ENCODE data around the gene MOGAT1. TPM values are rescaled to one million over a fixed set of nuclear protein-coding genes. Genes with fewer than 3 reads are reported as not detected.
A peak's percentile ranks its signal among the peaks of the same experiment; 100 is the strongest.

MOGAT1 gene
- total and polyA plus RNA-seq, 2 of the 13 experiments (the other 11 are each of a cell fraction or from before 2014, with no cell fraction given), result 0.98 to 4.3 TPM

DNA sequence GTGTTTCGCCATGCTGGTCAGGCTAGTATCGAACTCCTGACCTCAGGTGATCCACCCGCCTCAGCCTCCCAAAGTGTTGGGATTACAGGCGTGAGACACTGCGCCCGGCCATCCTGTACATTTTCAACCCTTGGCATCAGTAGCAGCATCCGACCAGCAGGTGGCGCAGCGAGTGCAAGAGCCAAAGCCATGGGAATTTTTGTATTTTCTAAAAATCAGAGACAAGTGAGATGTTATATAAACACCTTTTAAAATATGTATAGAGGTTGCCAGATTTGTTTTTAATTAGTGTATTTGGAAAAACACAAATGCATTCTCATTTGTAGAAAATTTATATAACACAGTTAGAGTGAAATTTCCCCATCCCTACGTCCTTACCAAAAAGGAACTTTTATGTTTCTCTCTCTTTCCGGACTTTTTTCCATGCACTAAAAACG is 36.8 kb downstream of the MOGAT1 start (continued):
- TF ChIP-seq SP1 (IDR thresholded peaks at IDR 0.05) (no peak), SP1 (CRISPR knock-in tag; IDR thresholded peaks at IDR 0.05) (no peak), NR2F6 (IDR thresholded peaks at IDR 0.05) (no peak), NR2F6 (CRISPR knock-in tag; IDR thresholded peaks at IDR 0.05) (0 out of 2 replicates have a peak, but pooled peaks have one; percentile 28), SAP130 (CRISPR knock-in tag; IDR thresholded peaks at IDR 0.05; ENCODE audit: low read depth) (peak; percentile 63), SIX4 (CRISPR knock-in tag; IDR thresholded peaks at IDR 0.05) (0 out of 2 replicates have a peak, but pooled peaks have one; percentile 30), AGO1 (IDR thresholded peaks at IDR 0.05; ENCODE audit: low read depth, low read length, poor library complexity, severe bottlenecking) (no peak), HNRNPH1 (optimal IDR thresholded peaks at IDR 0.05; ENCODE audit: low read depth, low read length) (no peak), GATAD2A (CRISPR knock-in tag; IDR thresholded peaks at IDR 0.05) (peak; percentile 79), PITX1 (CRISPR knock-in tag; IDR thresholded peaks at IDR 0.05) (peak; percentile 64; the same call in 1 of the 2 replicates), ZMAT5 (CRISPR knock-in tag; IDR thresholded peaks at IDR 0.05; ENCODE audit: borderline replicate concordance, low read depth) (no peak), NRL (CRISPR knock-in tag; IDR thresholded peaks at IDR 0.05; ENCODE audit: borderline replicate concordance) (peak; percentile 38; the same call in 1 of the 2 replicates), ISL2 (CRISPR knock-in tag; IDR thresholded peaks at IDR 0.05) (peak; percentile 66), ZNF883 (CRISPR knock-in tag; IDR thresholded peaks at IDR 0.05; ENCODE audit: not compliant biosample characterization) (no peak), TCF12 (IDR thresholded peaks at IDR 0.05) (no peak), TCF12 (CRISPR knock-in tag; IDR thresholded peaks at IDR 0.05) (peak; percentile 55; the same call in 1 of the 2 replicates), SMAD1 (CRISPR knock-in tag; IDR thresholded peaks at IDR 0.05; ENCODE audit: borderline replicate concordance, low read depth) (peak; percentile 43; the same call in 1 of the 2 replicates), EP300 (IDR thresholded peaks at IDR 0.05; ENCODE audit: low read depth in 2 of 2, low read length in 2 of 2) (peak in 1 of 2 experiments; percentile 11; a peak in 3 of 4 replicates), EP300 (CRISPR knock-in tag; IDR thresholded peaks at IDR 0.05; ENCODE audit: borderline replicate concordance) (no peak), ZNF570 (CRISPR knock-in tag; IDR thresholded peaks at IDR 0.05; ENCODE audit: borderline replicate concordance) (no peak), TEAD2 (CRISPR knock-in tag; IDR thresholded peaks at IDR 0.05) (no peak), ZBTB43 (CRISPR knock-in tag; conservative IDR thresholded peaks at IDR 0.05) (no peak), THAP11 (CRISPR knock-in tag; IDR thresholded peaks at IDR 0.05) (0 out of 2 replicates have a peak, but pooled peaks have one; percentile 51), SAFB2 (CRISPR knock-in tag; IDR thresholded peaks at IDR 0.05; ENCODE audit: borderline replicate concordance, low read depth) (no peak), ZNF414 (CRISPR knock-in tag; IDR thresholded peaks at IDR 0.05) (no peak)
- TF ChIP-seq, protein P1, sequence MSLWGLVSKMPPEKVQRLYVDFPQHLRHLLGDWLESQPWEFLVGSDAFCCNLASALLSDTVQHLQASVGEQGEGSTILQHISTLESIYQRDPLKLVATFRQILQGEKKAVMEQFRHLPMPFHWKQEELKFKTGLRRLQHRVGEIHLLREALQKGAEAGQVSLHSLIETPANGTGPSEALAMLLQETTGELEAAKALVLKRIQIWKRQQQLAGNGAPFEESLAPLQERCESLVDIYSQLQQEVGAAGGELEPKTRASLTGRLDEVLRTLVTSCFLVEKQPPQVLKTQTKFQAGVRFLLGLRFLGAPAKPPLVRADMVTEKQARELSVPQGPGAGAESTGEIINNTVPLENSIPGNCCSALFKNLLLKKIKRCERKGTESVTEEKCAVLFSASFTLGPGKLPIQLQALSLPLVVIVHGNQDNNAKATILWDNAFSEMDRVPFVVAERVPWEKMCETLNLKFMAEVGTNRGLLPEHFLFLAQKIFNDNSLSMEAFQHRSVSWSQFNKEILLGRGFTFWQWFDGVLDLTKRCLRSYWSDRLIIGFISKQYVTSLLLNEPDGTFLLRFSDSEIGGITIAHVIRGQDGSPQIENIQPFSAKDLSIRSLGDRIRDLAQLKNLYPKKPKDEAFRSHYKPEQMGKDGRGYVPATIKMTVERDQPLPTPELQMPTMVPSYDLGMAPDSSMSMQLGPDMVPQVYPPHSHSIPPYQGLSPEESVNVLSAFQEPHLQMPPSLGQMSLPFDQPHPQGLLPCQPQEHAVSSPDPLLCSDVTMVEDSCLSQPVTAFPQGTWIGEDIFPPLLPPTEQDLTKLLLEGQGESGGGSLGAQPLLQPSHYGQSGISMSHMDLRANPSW (CRISPR knock-in tag; IDR thresholded peaks at IDR 0.05; ENCODE audit: borderline replicate concordance), result no peak
- TF ChIP-seq, protein P2, sequence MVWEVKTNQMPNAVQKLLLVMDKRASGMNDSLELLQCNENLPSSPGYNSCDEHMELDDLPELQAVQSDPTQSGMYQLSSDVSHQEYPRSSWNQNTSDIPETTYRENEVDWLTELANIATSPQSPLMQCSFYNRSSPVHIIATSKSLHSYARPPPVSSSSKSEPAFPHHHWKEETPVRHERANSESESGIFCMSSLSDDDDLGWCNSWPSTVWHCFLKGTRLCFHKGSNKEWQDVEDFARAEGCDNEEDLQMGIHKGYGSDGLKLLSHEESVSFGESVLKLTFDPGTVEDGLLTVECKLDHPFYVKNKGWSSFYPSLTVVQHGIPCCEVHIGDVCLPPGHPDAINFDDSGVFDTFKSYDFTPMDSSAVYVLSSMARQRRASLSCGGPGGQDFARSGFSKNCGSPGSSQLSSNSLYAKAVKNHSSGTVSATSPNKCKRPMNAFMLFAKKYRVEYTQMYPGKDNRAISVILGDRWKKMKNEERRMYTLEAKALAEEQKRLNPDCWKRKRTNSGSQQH (CRISPR knock-in tag; IDR thresholded peaks at IDR 0.05; ENCODE audit: low read depth), result peak; percentile 58; the same call in 1 of the 2 replicates

Measured in HepG2 (cell line).